GM12872 (cell line): ENCODE results near the gene RRP1.

Experiments
- CTCF ChIP-seq: IDR thresholded peaks from 3 replicates; pipeline ENCODE4 v1.5.1; 2011; ENCODE audit warnings: low read depth, mild to moderate bottlenecking, low read length, moderate library complexity; ENCODE audit not compliant: insufficient read depth

RRP1 gene

GRCh38 chr21:43761886-43762285 is 27.5 kb upstream of the RRP1 start:
- TF ChIP-seq CTCF = no peak

- no peak for TF ChIP-seq CTCF
Observed at GRCh38 chr21:43762303-43763128, 26.9 kb upstream of the RRP1 start.

GRCh38 chr21:43763901-43764523 is 25.4 kb upstream of the RRP1 start:
- TF ChIP-seq CTCF = no peak

- TF ChIP-seq CTCF = no peak
Observed at GRCh38 chr21:43764576-43765495, 24.5 kb upstream of the RRP1 start.

GRCh38 chr21:43766734-43767497 is 22.5 kb upstream of the RRP1 start:
- TF ChIP-seq CTCF = no peak

GRCh38 chr21:43767498-43767983 is 21.8 kb upstream of the RRP1 start:
- no peak for TF ChIP-seq CTCF
